ENCODE measurements around the gene TRIM15. TPM values are rescaled to one million over a fixed set of nuclear protein-coding genes. Genes with fewer than 3 reads are reported as not detected.
"Not testable (repeated sequence)": the region's sequence is repeated elsewhere in the genome, so short reads cannot be mapped to it uniquely, and the experiment has no call there.

TRIM15 gene
- total and polyA plus RNA-seq, 9 donors, result 0.72 TPM; not detected in 8

DNA sequence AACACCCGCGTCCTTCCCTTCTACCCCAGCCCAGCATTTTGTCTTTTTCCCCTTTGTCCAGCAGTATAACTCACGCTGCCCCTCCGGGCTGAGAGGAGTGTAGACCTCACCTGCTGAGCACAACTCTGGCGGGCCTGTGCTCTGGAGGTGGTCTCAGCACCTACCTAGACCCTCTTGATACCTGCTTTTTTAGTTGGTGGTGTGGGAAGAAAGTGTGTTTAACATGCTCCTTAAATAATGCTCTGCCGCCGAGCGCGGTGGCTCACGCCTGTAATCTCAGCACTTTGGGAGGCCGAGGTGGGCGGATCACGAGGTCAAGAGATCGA, 51.3 kb downstream of the TRIM15 start:
- H3K4me3 ChIP-seq, result peak overlapping the region; percentile 67
- H3K27me3 ChIP-seq, result no peaks in the 10 kb centered on the region
- no peaks in the 10 kb centered on the region for H3K36me3 ChIP-seq
- WGBS, 3 donors, result 59 to 69% (median 68%) methylated on average over 14 of the region's 14 CpGs
- H3K4me1 ChIP-seq (ENCODE audit: insufficient read depth), result peaks cover 9% of the 10 kb centered on the region
- DNase-seq, result peak in 4 of 5 donors; percentile 16 to 47 (median 33)
- intact Hi-C loops (cut with DNase I), result no loop called here
- H3K9me3 ChIP-seq, result no peaks in the 10 kb centered on the region
- H3K27ac ChIP-seq, result peak overlapping the region; percentile 77 to 91
- TF ChIP-seq POLR2A (IDR thresholded peaks at IDR 0.05) (no peak), EP300 (IDR thresholded peaks at IDR 0.05) (no peak)
- TF ChIP-seq, protein P1, sequence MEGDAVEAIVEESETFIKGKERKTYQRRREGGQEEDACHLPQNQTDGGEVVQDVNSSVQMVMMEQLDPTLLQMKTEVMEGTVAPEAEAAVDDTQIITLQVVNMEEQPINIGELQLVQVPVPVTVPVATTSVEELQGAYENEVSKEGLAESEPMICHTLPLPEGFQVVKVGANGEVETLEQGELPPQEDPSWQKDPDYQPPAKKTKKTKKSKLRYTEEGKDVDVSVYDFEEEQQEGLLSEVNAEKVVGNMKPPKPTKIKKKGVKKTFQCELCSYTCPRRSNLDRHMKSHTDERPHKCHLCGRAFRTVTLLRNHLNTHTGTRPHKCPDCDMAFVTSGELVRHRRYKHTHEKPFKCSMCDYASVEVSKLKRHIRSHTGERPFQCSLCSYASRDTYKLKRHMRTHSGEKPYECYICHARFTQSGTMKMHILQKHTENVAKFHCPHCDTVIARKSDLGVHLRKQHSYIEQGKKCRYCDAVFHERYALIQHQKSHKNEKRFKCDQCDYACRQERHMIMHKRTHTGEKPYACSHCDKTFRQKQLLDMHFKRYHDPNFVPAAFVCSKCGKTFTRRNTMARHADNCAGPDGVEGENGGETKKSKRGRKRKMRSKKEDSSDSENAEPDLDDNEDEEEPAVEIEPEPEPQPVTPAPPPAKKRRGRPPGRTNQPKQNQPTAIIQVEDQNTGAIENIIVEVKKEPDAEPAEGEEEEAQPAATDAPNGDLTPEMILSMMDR (IDR thresholded peaks at IDR 0.05), result no peak

DNA sequence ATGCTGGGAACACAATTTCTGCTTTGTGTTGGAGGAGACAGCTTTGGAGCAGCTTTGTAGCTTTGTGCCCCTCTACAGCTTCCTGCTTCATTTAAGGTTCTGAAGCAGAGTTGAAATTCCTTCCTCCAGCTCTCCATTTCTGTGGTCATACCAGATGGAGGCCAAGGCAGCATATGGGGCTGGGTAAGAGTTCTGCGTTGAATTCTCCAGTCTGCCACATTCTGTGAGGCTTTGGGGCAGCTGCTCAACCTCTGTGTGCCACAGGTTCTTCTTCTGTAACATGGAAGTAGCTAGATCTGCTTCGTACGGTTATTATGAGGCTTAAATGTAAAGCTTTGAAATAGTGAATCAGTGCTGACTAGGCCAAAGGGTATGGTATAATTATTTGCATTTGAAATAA, 52.8 kb downstream of the TRIM15 start:
- DNase-seq, result no peak
- WGBS, 3 donors, result 69 to 78% (median 73%) methylated on average over 3 of the region's 3 CpGs
- peaks cover 6% of the 10 kb centered on the region for H3K4me1 ChIP-seq (ENCODE audit: insufficient read depth)
- intact Hi-C loops (cut with DNase I), result no loop called here
- H3K9me3 ChIP-seq, result no peaks in the 10 kb centered on the region
- no peaks in the 10 kb centered on the region for H3K36me3 ChIP-seq
- no peak overlapping the region for H3K27ac ChIP-seq
- no peak overlapping the region for H3K4me3 ChIP-seq
- H3K27me3 ChIP-seq, result no peaks in the 10 kb centered on the region
- TF ChIP-seq, protein P1 (IDR thresholded peaks at IDR 0.05), result no peak
- TF ChIP-seq POLR2A (IDR thresholded peaks at IDR 0.05), result no peak

- DNase-seq, result peak in 1 of 5 donors; percentile 41
- no peaks in the 10 kb centered on the region for H3K36me3 ChIP-seq
- H3K4me1 ChIP-seq (ENCODE audit: insufficient read depth), result peaks cover 2% of the 10 kb centered on the region
- H3K27ac ChIP-seq, result no peak overlapping the region
- 0 to 2% (median 0%) methylated on average over 1 of the region's 1 CpG for WGBS, 3 donors
- intact Hi-C loops (cut with DNase I), result no loop called here
- H3K9me3 ChIP-seq, result no peaks in the 10 kb centered on the region
- H3K27me3 ChIP-seq, result no peaks in the 10 kb centered on the region
- TF ChIP-seq, protein P1 (IDR thresholded peaks at IDR 0.05), result peak in 2 of 3 donors; percentile 11 to 38
- TF ChIP-seq EP300 (IDR thresholded peaks at IDR 0.05) (no peak), POLR2A (IDR thresholded peaks at IDR 0.05) (no peak)
- H3K4me3 ChIP-seq, result no peak overlapping the region
Measured at GRCh38 chr6:30219244-30219643, 55.9 kb downstream of the TRIM15 start.

DNA sequence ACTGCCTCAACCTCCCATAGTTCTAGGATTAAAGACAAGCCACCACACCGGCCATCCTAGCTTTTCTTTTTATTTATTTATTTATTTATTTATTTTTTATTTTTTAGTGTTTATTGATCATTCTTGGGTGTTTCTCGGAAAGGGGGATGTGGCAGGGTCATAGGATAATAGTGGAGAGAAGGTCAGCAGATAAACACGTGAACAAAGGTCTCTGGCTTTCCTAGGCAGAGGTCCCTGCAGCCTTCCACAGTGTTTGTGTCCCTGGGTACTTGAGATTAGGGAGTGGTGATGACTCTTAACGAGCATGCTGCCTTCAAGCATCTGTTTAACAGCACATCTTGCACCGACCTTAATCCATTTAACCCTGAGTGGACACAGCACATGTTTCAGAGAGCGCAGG, 58.0 kb downstream of the TRIM15 start:
- DNase-seq; intact Hi-C loops (cut with DNase I); H3K27me3 ChIP-seq; H3K27ac ChIP-seq; H3K36me3 ChIP-seq; H3K9me3 ChIP-seq; H3K4me1 ChIP-seq (ENCODE audit: insufficient read depth); H3K4me3 ChIP-seq: not testable (repeated sequence)
- WGBS, 3 donors, result 77 to 79% (median 78%) methylated on average over 6 of the region's 6 CpGs

GRCh38 chr6:30221956-30222355, 58.6 kb downstream of the TRIM15 start:
- 91 to 96% (median 92%) methylated on average over 22 to 23 of the region's 23 CpGs for WGBS, 3 donors
- H3K9me3 ChIP-seq; DNase-seq; H3K27me3 ChIP-seq; H3K27ac ChIP-seq; intact Hi-C loops (cut with DNase I); H3K4me1 ChIP-seq (ENCODE audit: insufficient read depth); H3K4me3 ChIP-seq; H3K36me3 ChIP-seq: not testable (repeated sequence)

Small RNA genes lying within 50 kb of the gene (small RNA-seq; reads per million reads assigned to genes)
- not detected for gene RF00554

Other genes starting within 250 kb of the TRIM15 start
- gene HLA-A, start 221.0 kb upstream of the TRIM15 start, total RNA-seq, result 100 to 1,000 TPM; 269 to 430 (median 310) TPM
- gene HLA-A, start 221.0 kb upstream of the TRIM15 start, polyA plus RNA-seq, result 100 to 1,000 TPM; 511 to 543 TPM
- 10 to 100 TPM; 23.9 to 37.9 (median 28.3) TPM for gene POLR1H, start 102.3 kb upstream of the TRIM15 start, total RNA-seq
- gene POLR1H, start 102.3 kb upstream of the TRIM15 start, polyA plus RNA-seq, result 10 to 100 TPM; 23.1 to 46.6 TPM
- 10 to 100 TPM; 27.8 to 50.8 (median 43.2) TPM for gene PPP1R11, start 96.3 kb upstream of the TRIM15 start, total RNA-seq
- 100 to 1,000 TPM in 1 of 2 donors, 10 to 100 TPM in 1; 48.6 to 114 TPM for gene PPP1R11, start 96.3 kb upstream of the TRIM15 start, polyA plus RNA-seq
- gene RNF39, start 87.8 kb upstream of the TRIM15 start, total RNA-seq, result 1 to 10 TPM in 3 of 7 donors, under 1 TPM in 3, not detected in 1; 0.28 to 3.1 (median 0.97) TPM
- gene RNF39, start 87.8 kb upstream of the TRIM15 start, polyA plus RNA-seq, result 1 to 10 TPM in 1 of 2 donors, under 1 TPM in 1; 0.57 to 1.1 TPM
- not detected for gene TRIM31, start 50.5 kb upstream of the TRIM15 start, total RNA-seq
- gene TRIM31, start 50.5 kb upstream of the TRIM15 start, polyA plus RNA-seq, result not detected
- gene TRIM40, start 27.4 kb upstream of the TRIM15 start, total RNA-seq, result not detected
- not detected for gene TRIM40, start 27.4 kb upstream of the TRIM15 start, polyA plus RNA-seq
- under 1 TPM in 1 of 7 donors, not detected in 6; 0.10 TPM for gene TRIM10, start 2.3 kb upstream of the TRIM15 start, total RNA-seq
- not detected for gene TRIM10, start 2.3 kb upstream of the TRIM15 start, polyA plus RNA-seq
- 10 to 100 TPM; 15.3 to 35.8 (median 29.0) TPM for gene TRIM26, start 49.9 kb downstream of the TRIM15 start, total RNA-seq
- 10 to 100 TPM; 19.9 to 34.4 TPM for gene TRIM26, start 49.9 kb downstream of the TRIM15 start, polyA plus RNA-seq
- gene TRIM39, start 163.4 kb downstream of the TRIM15 start, total RNA-seq, result 10 to 100 TPM in 5 of 7 donors, 1 to 10 TPM in 2; 7.6 to 16.4 (median 14.3) TPM
- gene TRIM39, start 163.4 kb downstream of the TRIM15 start, polyA plus RNA-seq, result 10 to 100 TPM; 11.8 to 16.7 TPM
- 100 to 1,000 TPM in 1 of 7 donors, 10 to 100 TPM in 6; 31.0 to 104 (median 44.5) TPM for gene RPP21, start 181.6 kb downstream of the TRIM15 start, total RNA-seq
- gene RPP21, start 181.6 kb downstream of the TRIM15 start, polyA plus RNA-seq, result 100 to 1,000 TPM in 1 of 2 donors, 10 to 100 TPM in 1; 14.2 to 106 TPM

Data from ovary (tissue), 9 donors.